Gastroesophageal sphincter (tissue), 4 donors: Measurements from ENCODE around the gene LYSMD3. TPM values are rescaled to one million over a fixed set of nuclear protein-coding genes. Genes with fewer than 3 reads are reported as not detected.

Experiments
- ATAC-seq: fragments of 150-250 bp; one replicate; pipeline ENCODE4 v1.9.1; 2016; ENCODE audit warnings: mild to moderate bottlenecking, moderate library complexity
- H3K27ac ChIP-seq, 4 donors: fragments of 200-600 bp; sonication (generic) in 3 of 4; 1 replicate in 3 of 4; 2 replicates in 1 of 4; pipeline ENCODE4 v1.5.1; 2016 to 2019
- H3K27me3 ChIP-seq: fragments of 200-600 bp; sonication (generic); one replicate; pipeline ENCODE4 v1.5.1; 2019
- H3K36me3 ChIP-seq, 2 donors: fragments of 200-600 bp; sonication (generic); one replicate each; pipeline ENCODE4 v1.5.1; 2019; ENCODE audit warnings: control low read depth in 1 of 2
- H3K4me1 ChIP-seq, 3 donors: fragments of 200-600 bp; sonication (generic); 1 replicate in 2 of 3; 2 replicates in 1 of 3; pipeline ENCODE4 v1.5.1; 2016 to 2019; ENCODE audit warnings: control low read depth in 2 of 3
- H3K4me3 ChIP-seq, 2 donors: fragments of 200-600 bp; sonication (generic); one replicate each; pipeline ENCODE4 v1.5.1; 2019; ENCODE audit warnings: mild to moderate bottlenecking in 1 of 2, moderate library complexity in 1 of 2
- H3K9me3 ChIP-seq, 3 donors: fragments of 200-600 bp; sonication (generic); one replicate each; pipeline ENCODE4 v1.5.1; 2017 to 2019; ENCODE audit warnings: control low read depth in 2 of 3
- CTCF ChIP-seq, 4 experiments: fragments of 200-600 bp in 2 of 4; fragments of 450-650 bp in 2 of 4; sonication (generic) in 1 of 4; IDR thresholded peaks; one replicate each; pipeline ENCODE4 v1.5.1; 2017 to 2019; ENCODE audit warnings: antibody characterized with exemption in 4 of 4, mild to moderate bottlenecking in 2 of 4, moderate library complexity in 2 of 4
- EP300 ChIP-seq: sonication (generic); formaldehyde crosslinking; IDR thresholded peaks from one replicate; pipeline ENCODE4 v1.6.1; 2017; ENCODE audit warnings: antibody characterized with exemption, mild to moderate bottlenecking
- POLR2A ChIP-seq, 2 donors: fragments of 450-650 bp; IDR thresholded peaks; one replicate each; pipeline ENCODE4 v1.6.1; 2017; ENCODE audit warnings: antibody characterized with exemption in 2 of 2, mild to moderate bottlenecking in 2 of 2, moderate library complexity in 1 of 2
- POLR2AphosphoS5 ChIP-seq: sonication (generic); formaldehyde crosslinking; IDR thresholded peaks from one replicate; pipeline ENCODE4 v1.6.1; 2017; ENCODE audit warnings: antibody characterized with exemption
- WGBS, 2 donors: methylation state at CpG; one replicate each; pipeline ENCODE4 v1.1.5; 2018; ENCODE audit warnings: low coverage in 1 of 2; 5-methylcytosine and 5-hydroxymethylcytosine counted together
- total RNA-seq, 4 donors: library from RNA; depleted of rRNA; stranded (reverse); fragments of >200 nt; gene quantifications; one replicate each; pipeline ENCODE4 v1.1.0, GENCODE V29; 2016

The LYSMD3 gene
- total RNA-seq, 4 donors from 2014 or later, result 14.2 to 27.6 (median 22.0) TPM

DNA sequence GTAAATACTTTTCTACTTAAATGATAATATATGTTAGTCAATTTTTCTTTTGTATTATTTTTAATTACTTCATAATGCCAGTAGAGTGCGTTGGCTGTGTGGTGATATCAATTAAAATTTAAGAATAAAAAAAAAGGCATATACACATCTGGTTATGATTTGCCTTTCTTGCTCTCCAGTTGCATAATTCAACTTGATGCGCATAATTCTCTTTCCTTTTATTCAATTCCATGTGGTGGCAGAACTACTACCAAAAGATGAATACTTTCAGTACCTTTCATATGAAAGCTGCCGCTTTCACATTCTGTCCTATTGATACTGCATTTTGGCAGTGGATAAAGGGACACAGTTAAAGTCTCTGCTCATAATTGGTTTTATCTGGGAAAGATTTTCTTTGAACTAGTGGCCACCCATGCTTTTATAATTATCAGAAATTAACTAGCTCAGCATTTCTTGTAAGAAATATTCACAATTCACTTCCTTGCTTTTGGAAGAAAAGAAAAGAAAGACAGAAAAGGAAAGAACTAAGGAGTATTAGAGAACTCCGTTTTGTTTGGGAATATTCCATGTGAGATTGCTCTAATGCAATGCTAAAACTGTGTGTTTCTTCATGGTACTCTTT is 16.9 kb upstream of the LYSMD3 start:
- H3K4me3 ChIP-seq, result no peak overlapping the region
- no peaks in the 10 kb centered on the region for H3K36me3 ChIP-seq
- WGBS, 2 donors, result 71 to 85% methylated on average over 4 of the region's 4 CpGs
- TF ChIP-seq POLR2AphosphoS5 (no peak), CTCF (IDR thresholded peaks at IDR 0.05) (no peak), EP300 (no peak), POLR2A (IDR thresholded peaks at IDR 0.05) (no peak)
- peaks cover 7% of the 10 kb centered on the region for H3K27me3 ChIP-seq
- ATAC-seq, result no peak
- no peaks in the 10 kb centered on the region for H3K9me3 ChIP-seq
- no peak overlapping the region for H3K27ac ChIP-seq
- no peaks in the 10 kb centered on the region for H3K4me1 ChIP-seq

DNA sequence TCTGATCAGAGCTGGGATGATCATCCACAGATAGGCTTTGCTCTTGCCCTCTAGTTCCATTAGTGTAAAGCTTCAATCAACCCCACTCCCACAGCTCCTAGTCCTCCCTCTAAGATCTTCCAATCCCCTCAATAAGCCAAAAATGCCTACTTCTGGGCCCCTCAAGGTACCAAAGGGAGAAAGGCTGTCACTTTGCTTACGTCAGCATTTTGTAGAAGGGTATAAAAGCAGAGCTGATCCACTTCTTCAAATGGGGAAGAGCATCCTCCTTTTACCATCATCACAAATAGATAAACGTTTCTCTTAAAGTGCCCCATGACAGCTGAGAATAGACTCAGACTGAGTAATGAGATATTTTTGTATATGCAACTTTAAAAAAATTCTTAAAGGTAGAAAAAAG is 16.1 kb upstream of the LYSMD3 start:
- WGBS, 2 donors, result 74 to 82% methylated on average over 2 of the region's 2 CpGs
- TF ChIP-seq POLR2A (IDR thresholded peaks at IDR 0.05) (no peak), POLR2AphosphoS5 (no peak), CTCF (IDR thresholded peaks at IDR 0.05) (no peak), EP300 (no peak)
- ATAC-seq, result no peak
- Histone ChIP-seq H3K9me3 (no peaks in the 10 kb centered on the region), H3K27me3 (peaks cover 7% of the 10 kb centered on the region), H3K36me3 (no peaks in the 10 kb centered on the region), H3K27ac (no peak overlapping the region), H3K4me1 (no peaks in the 10 kb centered on the region), H3K4me3 (no peak overlapping the region)

DNA sequence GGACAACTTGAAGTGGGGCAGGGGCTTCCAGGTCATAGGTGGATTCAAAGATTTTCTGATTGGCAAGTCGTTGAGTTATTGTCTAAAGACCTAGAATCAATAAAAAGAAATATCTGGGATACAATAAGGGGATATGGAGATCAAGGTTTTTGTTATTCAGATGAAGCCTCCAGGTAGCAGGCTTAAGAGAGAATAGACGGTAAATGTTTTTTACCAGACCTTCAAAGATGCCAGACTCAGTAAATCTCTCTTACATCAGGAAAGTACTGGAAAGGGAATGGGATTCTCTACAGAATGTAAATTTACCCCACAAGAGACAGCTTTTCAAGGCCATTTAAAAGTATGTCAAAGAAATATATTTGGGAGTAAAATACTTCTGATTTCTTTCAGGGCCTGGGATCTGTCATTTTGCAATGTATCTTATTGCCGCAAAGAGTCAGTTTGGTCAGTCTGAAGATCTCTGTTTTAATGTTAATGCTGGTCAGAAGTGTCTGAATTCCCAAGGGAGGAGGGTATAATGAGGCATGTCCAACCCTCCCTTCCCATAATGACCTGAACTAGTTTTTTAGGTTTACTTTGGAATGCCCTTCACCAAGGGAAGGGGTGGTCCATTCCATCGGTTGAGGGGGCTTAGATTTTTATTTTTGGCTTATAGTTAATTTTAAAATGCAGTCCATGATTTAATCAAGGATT is 13.6 kb upstream of the LYSMD3 start:
- peaks cover 1% of the 10 kb centered on the region for H3K27me3 ChIP-seq
- ATAC-seq, result no peak
- H3K4me1 ChIP-seq, result no peaks in the 10 kb centered on the region
- H3K9me3 ChIP-seq, result no peaks in the 10 kb centered on the region
- H3K27ac ChIP-seq, result no peak overlapping the region
- no peaks in the 10 kb centered on the region for H3K36me3 ChIP-seq
- 46 to 70% methylated on average over 4 of the region's 4 CpGs for WGBS, 2 donors
- TF ChIP-seq EP300 (no peak), POLR2AphosphoS5 (no peak), CTCF (IDR thresholded peaks at IDR 0.05) (no peak), POLR2A (IDR thresholded peaks at IDR 0.05) (no peak)
- H3K4me3 ChIP-seq, result no peak overlapping the region

DNA sequence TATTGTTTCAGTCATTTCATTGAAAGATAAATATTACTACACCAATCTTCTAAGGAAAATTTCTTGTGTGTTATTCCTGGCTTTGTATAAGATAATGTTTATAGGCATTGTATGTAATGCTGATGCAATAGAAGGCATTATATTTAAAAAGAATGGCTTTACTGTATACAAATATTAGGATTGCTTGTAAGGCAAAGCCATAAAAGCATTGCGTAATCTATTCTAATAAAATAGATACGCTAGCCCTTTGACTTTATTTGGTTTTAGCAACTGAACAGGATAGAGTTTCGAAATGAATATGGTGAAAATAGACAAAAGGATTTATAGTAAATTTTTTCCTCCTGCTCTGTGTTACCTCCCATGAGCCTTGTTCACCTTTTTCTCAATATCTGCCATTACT is 5.5 kb upstream of the LYSMD3 start:
- Histone ChIP-seq H3K4me3 (no peak overlapping the region), H3K4me1 (peaks cover 3 to 11% (median 7%) of the 10 kb centered on the region in 3 donors), H3K9me3 (no peaks in the 10 kb centered on the region), H3K27me3 (peaks cover 7% of the 10 kb centered on the region), H3K27ac (no peak overlapping the region), H3K36me3 (no peaks in the 10 kb centered on the region)
- no peak for TF ChIP-seq POLR2AphosphoS5
- TF ChIP-seq EP300, result no peak
- TF ChIP-seq CTCF (IDR thresholded peaks at IDR 0.05), result no peak
- TF ChIP-seq POLR2A (IDR thresholded peaks at IDR 0.05), result no peak
- no peak for ATAC-seq
- 82 to 90% methylated on average over 3 of the region's 3 CpGs for WGBS, 2 donors

DNA sequence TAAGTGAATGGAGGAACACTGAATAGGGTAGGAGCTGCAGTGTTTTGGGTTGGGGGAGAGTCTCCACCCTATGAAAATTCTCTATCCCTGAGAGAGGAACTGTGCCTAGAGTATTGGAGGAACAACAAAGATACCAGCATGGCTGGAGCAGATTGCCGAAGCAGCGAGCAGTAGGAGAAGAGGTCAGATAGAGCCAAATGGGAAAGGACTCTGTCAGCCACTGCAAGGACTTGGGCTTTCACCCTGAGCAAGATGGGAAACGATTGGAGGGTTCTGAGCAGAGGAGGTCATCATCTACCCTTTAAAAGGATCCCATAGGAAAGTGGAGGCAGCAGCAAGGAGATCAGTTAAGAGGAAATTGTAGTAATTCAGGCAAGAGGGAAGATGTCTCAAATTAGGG is 4.4 kb upstream of the LYSMD3 start:
- Histone ChIP-seq H3K36me3 (no peaks in the 10 kb centered on the region), H3K4me1 (peaks cover 3 to 11% (median 7%) of the 10 kb centered on the region in 3 donors), H3K27ac (no peak overlapping the region), H3K27me3 (peaks cover 7% of the 10 kb centered on the region), H3K4me3 (no peak overlapping the region), H3K9me3 (no peaks in the 10 kb centered on the region)
- WGBS, 2 donors, result 40 to 50% methylated on average over 3 of the region's 3 CpGs
- TF ChIP-seq POLR2A (IDR thresholded peaks at IDR 0.05) (no peak), EP300 (no peak), CTCF (IDR thresholded peaks at IDR 0.05) (no peak), POLR2AphosphoS5 (no peak)
- ATAC-seq, result no peak
